ENCODE results near the gene TKFC. TPM values are rescaled to one million over a fixed set of nuclear protein-coding genes. Genes with fewer than 3 reads are reported as not detected.

TKFC gene
- total and polyA plus RNA-seq, 2 donors from 2014 or later = 64.6 to 107 TPM

- peaks cover 0 to 12% (median 11%) of the 10 kb centered on the region in 3 donors for H3K36me3 ChIP-seq (ENCODE audit: control insufficient read depth in 2 of 3, insufficient read depth in 3 of 3, low read length in 3 of 3)
- no peaks in the 10 kb centered on the region for H3K27me3 ChIP-seq (ENCODE audit: control insufficient read depth, insufficient read depth, low read length)
- H3K4me1 ChIP-seq (ENCODE audit: control insufficient read depth in 2 of 3, insufficient read depth in 2 of 3, low read depth in 1 of 3, low read length in 3 of 3) = peaks cover 0 to 4% (median 0%) of the 10 kb centered on the region in 3 donors
- no peak overlapping the region for H3K27ac ChIP-seq (ENCODE audit: low read depth in 2 of 2, low read length in 2 of 2)
- no peak overlapping the region for H3K9ac ChIP-seq (ENCODE audit: low read length in 3 of 3)
- FAIRE-seq (no peak), DNase-seq (no peak)
- intact Hi-C loops (cut with DNase I) = no loop called here
- no peaks in the 10 kb centered on the region for H3K9me3 ChIP-seq (ENCODE audit: control insufficient read depth in 2 of 3, insufficient read depth in 1 of 3, low read length in 3 of 3)
- no peak for TF ChIP-seq CTCF (IDR thresholded peaks at IDR 0.05; ENCODE audit: borderline replicate concordance, extremely low read depth, insufficient read depth)
- H3K4me3 ChIP-seq (ENCODE audit: low read length in 3 of 3) = no peak overlapping the region
Measured at GRCh38 chr11:61357233-61357893, 24.3 kb downstream of the TKFC start.

- H3K36me3 ChIP-seq (ENCODE audit: control insufficient read depth in 2 of 3, insufficient read depth in 3 of 3, low read length in 3 of 3) = peaks cover 0 to 10% (median 9%) of the 10 kb centered on the region in 3 donors
- peaks cover 0 to 7% (median 0%) of the 10 kb centered on the region in 3 donors for H3K4me1 ChIP-seq (ENCODE audit: control insufficient read depth in 2 of 3, insufficient read depth in 2 of 3, low read depth in 1 of 3, low read length in 3 of 3)
- FAIRE-seq = no peak
- H3K9me3 ChIP-seq (ENCODE audit: control insufficient read depth in 2 of 3, insufficient read depth in 1 of 3, low read length in 3 of 3) = no peaks in the 10 kb centered on the region
- no peak for TF ChIP-seq CTCF (IDR thresholded peaks at IDR 0.05; ENCODE audit: borderline replicate concordance, extremely low read depth, insufficient read depth)
- no peaks in the 10 kb centered on the region for H3K27me3 ChIP-seq (ENCODE audit: control insufficient read depth, insufficient read depth, low read length)
- no peak overlapping the region for H3K27ac ChIP-seq (ENCODE audit: low read depth in 2 of 2, low read length in 2 of 2)
- intact Hi-C loops (cut with DNase I) = no loop called here
- no peak overlapping the region for H3K4me3 ChIP-seq (ENCODE audit: low read length in 3 of 3)
- no peak for DNase-seq
- no peak overlapping the region for H3K9ac ChIP-seq (ENCODE audit: low read length in 3 of 3)
Measured at GRCh38 chr11:61357894-61358239, 24.8 kb downstream of the TKFC start.

GRCh38 chr11:61358566-61358965 lies 25.5 kb downstream of the TKFC start:
- no peaks in the 10 kb centered on the region for H3K27me3 ChIP-seq (ENCODE audit: control insufficient read depth, insufficient read depth, low read length)
- DNase-seq (no peak), FAIRE-seq (no peak)
- no peak for TF ChIP-seq CTCF (IDR thresholded peaks at IDR 0.05; ENCODE audit: borderline replicate concordance, extremely low read depth, insufficient read depth)
- peaks cover 0 to 3% (median 3%) of the 10 kb centered on the region in 3 donors for H3K36me3 ChIP-seq (ENCODE audit: control insufficient read depth in 2 of 3, insufficient read depth in 3 of 3, low read length in 3 of 3)
- no peak overlapping the region for H3K4me3 ChIP-seq (ENCODE audit: low read length in 3 of 3)
- H3K4me1 ChIP-seq (ENCODE audit: control insufficient read depth in 2 of 3, insufficient read depth in 2 of 3, low read depth in 1 of 3, low read length in 3 of 3) = peaks cover 0 to 12% (median 0%) of the 10 kb centered on the region in 3 donors
- H3K9ac ChIP-seq (ENCODE audit: low read length in 3 of 3) = no peak overlapping the region
- intact Hi-C loops (cut with DNase I) = no loop called here
- no peak overlapping the region for H3K27ac ChIP-seq (ENCODE audit: low read depth in 2 of 2, low read length in 2 of 2)
- H3K9me3 ChIP-seq (ENCODE audit: control insufficient read depth in 2 of 3, insufficient read depth in 1 of 3, low read length in 3 of 3) = no peaks in the 10 kb centered on the region

All from kidney (tissue), 14 donors.